NCI-H460 (cell line): ENCODE data around the gene PCID2. TPM values are rescaled to one million over a fixed set of nuclear protein-coding genes. Genes with fewer than 3 reads are reported as not detected.

Experiments
- DNase-seq: peaks from one replicate; pipeline ENCODE4 v3.0.0-alpha.2; 2016; ENCODE audit warnings: low read depth; ENCODE audit errors: extremely low read depth
- total RNA-seq: library from RNA; depleted of rRNA; stranded (reverse); fragments of >200 nt; shearing (Covaris generic); gene quantifications from 2 replicates; pipeline ENCODE4 v1.2.3, GENCODE V29; 2014

The PCID2 gene
- total RNA-seq, 1 experiment from 2014 or later, result 124 TPM

DNA sequence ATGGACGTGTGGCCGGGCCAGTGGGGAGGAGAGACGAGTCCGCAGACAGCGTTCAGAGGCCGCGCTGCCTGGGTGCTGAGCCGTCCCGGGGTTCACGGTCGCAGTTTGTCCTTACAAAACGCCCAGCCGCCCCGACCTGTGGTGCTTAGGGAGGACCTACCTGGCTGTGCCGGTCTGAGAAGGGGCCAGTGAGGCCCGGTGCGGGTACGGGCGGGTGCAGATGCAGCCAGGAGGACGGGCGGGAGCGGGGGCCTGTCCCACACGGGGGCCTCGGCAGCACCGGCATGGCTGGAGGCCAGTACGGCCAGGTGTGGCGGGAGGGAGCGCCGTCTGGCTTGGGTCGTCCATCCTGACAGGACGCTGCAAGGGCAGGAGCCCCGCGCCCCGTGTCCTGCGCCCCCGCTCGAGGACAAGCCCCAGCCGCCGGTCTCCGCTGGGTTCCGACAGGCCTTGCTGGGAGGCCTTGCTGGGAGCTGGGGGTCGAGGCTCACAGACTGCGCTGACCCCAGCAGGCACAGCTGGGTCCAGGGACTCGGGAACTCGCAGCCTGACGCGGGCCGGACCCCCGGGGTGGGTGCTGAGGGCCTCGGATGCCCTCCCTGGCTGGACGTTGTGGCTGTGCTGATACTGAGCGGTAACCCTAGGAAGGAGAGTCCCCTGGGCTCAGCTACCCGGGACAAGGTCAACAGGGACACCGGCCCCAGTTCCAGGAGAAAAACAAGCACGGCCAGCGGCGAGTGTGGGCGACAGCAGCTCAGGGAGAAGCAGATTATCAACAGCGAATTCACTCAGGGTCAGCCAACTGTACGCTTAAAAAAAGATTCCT lies 55.3 kb downstream of the PCID2 start:
- DNase-seq, result no peak

DNA sequence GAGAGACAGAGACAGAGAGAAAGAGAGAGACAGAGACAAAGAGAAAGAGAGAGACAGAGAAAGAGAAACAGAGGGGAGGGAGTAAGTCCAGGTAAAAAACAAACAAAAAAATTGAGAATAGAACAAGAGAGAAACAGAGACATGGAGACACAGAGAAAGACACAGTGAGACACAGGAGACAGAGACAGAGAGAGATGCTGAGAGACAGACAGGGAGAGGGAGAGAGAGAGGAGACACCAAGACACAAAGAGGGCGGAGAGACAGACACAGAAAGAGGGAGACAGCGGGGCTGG lies 55.8 kb downstream of the PCID2 start:
- DNase-seq, result no peak

DNA sequence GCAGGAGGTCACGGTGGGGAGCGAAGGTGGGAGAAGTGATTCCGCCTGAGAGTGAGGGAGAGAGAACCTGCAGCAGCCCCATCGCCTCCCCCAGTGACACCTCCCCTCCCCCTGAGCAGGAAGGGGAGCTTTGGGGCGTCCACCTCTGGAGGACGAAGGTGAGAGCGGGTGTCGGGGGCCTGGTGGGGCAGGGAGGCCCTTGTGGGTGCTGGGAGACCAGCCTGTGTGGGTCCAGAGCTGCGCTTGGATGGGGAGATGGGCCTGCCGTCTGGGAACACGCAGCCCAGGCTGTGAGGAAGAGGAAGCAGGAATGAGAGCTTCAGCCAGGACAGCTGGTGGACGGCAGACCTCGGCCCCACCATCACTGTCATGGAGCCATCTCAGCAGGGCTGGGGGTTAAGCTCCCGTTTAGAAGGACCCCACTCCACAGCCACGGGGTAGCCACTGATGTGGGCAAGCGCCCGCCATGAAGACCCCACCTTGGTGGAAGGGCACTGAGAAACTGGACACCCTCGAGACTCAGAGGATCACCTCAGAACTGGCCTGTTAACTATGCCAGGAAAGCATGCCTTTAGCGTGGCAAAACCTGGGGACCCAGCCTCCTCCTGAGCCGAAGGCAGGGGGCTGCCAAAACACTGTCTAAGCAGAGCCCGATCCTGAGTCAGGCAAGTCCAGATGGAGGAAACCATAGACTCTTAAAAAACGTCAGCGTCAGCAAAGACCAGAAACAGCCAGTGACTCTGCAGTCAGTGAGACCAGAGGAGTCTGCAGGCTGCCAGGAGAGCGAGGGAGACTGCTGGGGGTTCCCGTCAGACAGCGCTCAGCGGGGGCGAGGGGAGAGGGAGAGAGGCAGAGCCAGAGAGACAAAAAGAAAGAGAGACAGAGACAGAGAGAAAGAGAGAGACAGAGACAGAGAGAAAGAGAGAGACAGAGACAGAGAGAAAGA lies 56.5 kb downstream of the PCID2 start:
- no peak for DNase-seq

DNA sequence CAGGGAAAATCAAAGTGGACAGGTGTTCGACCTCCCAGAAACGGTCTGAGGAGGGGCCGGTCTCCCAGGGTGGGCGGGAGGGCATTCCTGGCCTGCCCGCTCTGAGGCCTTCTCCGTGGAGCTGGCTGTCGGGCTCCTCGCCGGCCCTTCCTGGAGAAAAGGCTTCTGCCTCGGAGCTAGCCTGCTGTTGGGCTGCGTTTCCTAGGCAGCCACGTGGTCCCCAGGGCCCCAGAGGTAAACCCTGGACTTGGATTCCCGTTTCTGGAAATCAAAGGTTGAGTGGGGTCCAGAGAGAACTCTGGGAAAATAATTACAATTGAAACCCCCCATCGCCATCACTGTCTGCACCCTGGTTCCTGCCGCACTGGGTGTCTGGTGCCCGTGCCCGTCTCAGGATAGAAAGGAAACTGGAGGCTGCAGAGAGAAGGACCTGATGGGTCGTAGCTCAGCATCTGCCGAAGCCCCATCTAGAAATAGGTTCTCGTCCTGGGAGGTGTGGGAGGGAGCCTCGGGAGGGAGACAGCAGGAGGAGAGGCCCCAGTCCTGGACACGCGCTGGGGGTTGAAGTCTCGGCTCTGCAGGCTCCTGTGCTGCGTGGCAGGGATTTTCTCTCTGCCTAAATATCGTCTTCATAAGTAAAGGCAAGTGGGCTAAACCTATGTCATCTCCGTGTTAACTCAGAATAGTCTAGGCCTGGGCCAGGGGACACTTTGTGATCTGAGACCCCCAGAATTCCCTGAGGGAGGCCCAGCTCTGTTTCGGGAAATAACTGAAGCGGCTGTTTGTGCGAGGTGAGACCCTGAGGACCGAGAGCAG lies 57.7 kb downstream of the PCID2 start:
- no peak for DNase-seq

DNA sequence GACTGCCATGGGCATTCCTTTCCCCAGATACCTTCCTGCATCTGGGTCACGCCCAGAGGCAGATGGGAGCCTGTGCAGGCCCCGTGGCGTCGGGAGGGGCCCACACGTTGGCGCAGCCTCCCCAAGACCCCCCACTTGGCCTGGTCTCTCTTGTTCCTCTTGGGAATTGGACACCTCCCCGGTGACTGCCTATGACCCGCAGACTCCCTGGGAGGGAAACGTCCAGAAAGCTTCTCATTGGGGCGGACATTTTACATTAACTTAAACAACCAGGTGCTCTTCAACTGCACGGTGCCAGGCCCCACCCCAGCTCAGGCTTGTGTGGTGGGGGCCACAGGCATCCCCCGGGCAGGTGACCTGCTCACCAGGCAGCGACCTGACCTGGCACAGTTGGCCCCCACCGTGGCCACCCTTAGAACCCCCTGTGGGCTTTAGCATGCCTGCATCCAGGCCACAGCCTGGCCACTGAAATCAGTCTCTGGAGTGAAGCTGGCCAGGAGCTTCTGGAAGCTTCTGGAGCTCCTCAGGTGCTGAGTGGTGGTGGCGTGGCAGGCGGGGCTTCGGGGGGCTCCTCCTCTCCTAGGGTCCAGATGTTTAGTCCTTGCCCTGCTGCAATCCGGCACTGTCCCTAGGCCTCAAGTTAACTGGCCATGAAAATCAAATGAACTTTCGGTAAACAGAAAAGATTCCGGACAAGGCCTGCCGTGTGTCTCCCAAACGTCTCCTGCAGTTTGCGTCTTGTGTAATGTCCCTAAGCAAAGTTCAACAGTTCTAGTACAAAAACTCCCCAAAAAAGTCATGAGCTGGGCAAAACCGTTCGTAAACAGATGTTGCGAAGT lies 58.5 kb downstream of the PCID2 start:
- DNase-seq, result no peak

DNA sequence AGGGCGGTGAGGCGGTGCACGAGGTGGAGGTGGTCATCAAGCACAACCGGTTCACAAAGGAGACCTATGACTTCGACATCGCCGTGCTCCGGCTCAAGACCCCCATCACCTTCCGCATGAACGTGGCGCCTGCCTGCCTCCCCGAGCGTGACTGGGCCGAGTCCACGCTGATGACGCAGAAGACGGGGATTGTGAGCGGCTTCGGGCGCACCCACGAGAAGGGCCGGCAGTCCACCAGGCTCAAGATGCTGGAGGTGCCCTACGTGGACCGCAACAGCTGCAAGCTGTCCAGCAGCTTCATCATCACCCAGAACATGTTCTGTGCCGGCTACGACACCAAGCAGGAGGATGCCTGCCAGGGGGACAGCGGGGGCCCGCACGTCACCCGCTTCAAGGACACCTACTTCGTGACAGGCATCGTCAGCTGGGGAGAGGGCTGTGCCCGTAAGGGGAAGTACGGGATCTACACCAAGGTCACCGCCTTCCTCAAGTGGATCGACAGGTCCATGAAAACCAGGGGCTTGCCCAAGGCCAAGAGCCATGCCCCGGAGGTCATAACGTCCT lies 59.4 kb downstream of the PCID2 start:
- DNase-seq, result no peak

DNA sequence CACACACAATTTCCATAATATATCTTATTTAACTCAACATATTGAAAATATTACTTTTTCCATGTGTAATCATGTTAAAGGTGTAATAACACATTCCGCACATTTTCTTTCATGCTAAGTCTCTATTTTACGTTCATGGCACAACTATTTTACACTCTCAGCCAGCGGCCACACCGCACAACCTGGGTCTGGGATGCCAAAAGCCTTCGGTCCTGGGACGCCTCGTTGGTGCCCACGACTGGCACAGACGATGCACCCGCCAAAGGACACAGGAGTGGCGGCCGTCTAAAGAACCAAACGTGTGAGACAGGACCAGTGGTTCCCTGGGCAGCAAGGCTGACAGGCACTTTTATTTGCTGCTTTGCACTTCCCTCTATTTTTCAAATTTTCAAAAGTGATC lies 60.1 kb downstream of the PCID2 start:
- no peak for DNase-seq

DNA sequence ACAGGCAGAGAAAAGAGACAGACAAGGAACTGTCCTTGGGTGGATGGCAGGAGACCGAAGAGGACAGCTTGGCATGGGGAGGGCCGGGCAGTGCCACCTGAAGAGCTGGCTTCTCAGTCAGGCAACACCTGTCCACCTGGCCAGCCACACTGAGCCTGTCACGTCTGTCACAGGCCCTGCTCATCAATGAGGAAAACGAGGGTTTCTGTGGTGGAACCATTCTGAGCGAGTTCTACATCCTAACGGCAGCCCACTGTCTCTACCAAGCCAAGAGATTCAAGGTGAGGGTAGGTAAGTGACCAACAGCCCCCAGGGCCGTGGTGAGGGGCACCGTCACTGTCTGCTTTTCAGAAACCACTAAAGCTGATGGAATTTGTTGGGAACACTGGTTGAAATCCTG lies 61.3 kb downstream of the PCID2 start:
- DNase-seq, result no peak

DNA sequence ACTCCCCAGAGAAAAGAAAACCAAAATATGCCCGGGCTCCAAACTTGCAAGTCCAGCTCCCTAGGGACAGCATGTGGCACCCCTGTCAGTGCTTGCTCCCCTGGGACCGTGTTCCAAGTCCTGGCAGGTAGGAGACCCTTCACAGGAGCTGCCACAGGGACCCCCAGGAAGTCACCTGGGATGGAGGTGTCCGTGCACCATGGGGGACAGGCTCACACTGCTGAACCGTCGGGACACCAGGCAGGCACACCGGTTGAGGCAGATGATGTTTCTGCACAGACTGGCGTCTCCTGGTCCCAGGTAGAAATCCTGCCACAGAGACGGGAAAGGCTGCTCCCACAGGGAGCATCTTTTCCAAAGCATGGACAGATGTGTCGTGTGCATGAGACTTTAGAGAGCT lies 61.7 kb downstream of the PCID2 start:
- DNase-seq, result no peak

DNA sequence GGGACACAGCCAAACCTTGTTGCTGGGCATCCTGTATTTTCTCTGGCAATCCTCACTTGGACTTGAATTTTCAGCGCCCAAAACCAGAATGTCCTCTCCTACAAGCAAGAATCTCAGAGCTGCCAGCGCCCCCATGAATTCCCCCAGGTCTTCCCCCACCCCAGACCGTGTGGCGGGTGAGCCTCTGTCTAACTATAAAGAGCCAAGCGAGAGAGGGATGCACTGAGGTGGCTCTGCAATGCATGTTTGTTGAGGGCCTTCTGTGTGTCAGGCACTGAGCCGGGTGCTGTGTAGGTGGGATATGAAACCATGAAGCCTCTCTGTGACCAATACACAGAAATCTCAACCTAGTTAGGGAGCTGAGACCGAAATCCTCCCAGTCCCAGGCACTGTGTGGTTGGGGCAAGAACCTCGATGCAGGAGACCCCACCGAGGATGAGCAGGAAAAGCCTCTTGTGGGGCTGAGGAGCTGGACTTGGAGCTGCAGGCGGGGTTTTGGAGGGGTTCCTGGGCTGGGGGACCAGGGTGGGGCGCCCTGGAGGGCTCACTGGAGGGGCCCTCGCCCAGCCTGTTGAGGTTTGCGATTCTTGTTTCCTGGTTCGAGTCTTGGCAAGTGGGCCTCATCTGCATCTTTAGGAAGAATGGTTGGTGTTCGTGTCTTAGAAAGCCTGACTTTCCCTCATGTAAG lies 62.4 kb downstream of the PCID2 start:
- no peak for DNase-seq

DNA sequence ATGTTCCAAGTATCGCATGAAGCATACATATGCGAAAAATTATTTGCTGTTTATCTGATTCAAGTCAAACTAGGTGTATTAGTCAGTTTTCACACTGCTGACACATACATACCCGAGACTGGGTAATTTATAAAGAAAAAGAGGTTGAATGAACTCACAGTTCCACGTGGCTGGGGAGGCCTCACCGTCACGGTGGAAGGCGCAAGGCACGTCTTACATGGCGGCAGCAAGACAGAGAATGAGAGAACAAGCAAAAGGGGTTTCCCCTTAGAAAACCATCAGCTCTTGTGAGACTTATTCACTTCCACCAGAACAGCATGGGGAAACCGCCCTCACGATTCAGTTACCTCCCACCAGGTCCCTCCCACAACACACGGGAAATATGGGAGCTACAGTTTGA lies 63.0 kb downstream of the PCID2 start:
- no peak for DNase-seq

DNA sequence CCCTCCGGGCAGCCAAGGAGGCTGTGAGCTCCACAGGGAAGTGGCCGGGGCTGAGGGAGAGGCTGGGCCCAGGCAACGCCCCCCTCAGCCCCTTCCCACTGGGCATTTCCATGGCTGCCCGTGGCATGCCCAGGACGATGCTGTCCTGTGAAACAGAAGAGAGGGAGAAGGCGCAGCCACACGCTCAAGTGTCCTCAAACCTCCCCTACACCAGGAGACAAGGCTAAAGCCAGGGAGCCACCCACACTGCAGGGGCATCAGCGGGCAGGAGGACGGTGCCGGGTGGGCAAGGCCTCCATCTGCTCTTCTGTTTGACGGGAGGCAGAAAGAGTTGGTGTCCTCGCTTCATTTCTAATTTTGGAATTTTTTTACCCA lies 64.2 kb downstream of the PCID2 start:
- DNase-seq, result no peak

DNA sequence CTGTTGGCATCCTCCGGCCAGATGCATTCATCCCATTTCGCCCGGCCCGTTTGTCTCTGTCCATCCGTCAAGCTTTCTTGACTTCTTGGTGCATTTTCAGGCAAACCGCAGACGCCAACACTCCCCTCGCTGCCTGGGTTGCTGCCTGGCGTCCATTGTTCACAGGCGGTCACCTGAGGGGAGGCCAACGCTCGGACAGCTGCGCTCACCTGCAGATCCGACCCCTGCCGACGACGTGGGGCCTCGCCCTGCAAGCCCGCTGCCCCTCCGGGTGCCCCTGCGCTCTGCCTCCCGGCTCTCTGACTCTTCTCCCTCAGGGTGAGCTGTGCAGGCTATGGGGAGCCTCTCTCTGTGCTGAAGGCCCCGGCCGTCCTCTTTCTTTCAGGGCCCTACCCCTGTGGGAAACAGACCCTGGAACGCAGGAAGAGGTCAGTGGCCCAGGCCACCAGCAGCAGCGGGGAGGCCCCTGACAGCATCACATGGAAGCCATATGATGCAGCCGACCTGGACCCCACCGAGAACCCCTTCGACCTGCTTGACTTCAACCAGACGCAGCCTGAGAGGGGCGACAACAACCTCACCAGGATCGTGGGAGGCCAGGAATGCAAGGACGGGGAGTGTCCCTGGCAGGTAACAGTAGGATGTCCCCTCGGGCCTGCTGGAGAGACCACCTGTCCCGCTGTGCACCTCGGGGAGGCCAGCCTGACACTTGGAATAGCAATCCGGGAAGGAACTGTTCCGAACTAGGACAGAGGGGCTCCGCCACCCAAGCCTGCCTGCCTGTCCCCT lies 64.8 kb downstream of the PCID2 start:
- no peak for DNase-seq

DNA sequence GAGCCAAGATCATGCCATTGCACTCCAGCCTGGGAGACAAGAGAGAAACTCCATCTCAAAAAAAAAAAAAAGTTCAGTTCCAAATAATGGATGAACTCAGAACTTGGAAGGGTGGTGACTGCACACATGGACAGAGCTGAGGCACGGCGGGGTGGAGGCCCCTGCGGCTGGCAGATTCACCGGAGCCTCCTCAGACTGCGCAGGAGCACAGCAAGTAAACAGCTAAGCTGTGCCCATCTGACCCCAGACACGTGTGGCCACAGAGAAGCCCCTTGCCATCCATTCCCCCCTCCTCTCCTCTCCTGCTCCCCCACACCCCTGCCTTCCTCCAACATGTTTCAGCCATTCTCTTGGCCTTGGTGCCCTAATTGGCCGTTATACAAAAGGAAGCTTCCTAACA lies 65.6 kb downstream of the PCID2 start:
- no peak for DNase-seq

DNA sequence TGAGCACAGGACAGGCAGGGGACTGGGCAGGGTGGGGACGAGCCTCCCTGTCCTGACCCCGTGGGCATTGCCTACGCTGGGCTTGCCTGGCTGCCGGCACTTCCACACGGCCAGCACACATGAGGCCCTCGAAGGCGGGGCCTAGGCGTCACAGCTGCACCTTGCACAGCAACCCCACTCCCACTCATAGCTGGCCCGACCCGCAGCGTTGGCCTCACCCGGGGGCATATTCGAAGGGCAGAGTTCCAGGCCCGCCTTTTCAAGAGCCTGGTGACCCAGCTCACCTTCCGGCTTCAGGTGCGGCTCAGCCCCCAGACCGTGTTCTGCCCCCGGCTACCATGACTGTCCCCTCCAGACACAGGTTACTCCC lies 66.9 kb downstream of the PCID2 start:
- DNase-seq, result no peak

DNA sequence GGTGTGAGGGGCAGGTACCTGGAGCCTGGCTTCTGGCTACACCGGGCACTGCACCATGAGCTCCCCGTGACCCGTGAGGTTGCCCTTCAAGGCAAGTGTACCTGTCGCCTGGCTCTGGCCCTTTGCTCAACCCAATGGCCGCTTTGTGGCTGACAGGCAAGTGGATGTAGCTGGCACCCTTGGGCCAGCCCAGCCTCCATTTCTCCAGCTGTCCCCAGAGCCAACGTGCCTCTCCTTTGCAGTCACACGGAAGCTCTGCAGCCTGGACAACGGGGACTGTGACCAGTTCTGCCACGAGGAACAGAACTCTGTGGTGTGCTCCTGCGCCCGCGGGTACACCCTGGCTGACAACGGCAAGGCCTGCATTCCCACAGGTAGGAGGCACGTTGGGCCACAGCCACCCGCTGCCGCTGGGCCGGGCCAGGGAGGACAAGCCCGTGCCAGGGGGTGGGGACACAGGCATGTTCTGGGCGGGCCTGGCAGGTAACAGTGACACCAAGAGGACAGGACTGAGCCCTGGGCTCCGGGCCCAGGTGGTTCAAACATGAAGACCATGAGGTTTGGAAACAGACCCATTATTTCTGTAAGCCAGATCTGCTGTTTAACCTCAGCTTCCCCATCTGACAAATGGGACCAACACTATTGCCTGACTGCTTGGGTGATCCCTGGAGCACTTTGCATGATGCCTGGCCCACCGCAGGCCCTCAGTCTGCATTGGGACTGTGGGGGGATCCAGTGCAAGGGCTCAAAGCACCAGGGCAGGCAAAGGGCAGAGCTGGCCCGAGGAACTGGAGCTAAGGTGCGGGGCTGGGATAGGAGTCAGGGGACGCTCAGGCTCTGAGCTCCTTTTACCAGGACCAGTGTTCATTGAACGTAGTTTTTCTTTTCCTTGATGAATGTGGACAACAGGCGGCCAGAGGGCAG lies 67.5 kb downstream of the PCID2 start:
- DNase-seq, result no peak

DNA sequence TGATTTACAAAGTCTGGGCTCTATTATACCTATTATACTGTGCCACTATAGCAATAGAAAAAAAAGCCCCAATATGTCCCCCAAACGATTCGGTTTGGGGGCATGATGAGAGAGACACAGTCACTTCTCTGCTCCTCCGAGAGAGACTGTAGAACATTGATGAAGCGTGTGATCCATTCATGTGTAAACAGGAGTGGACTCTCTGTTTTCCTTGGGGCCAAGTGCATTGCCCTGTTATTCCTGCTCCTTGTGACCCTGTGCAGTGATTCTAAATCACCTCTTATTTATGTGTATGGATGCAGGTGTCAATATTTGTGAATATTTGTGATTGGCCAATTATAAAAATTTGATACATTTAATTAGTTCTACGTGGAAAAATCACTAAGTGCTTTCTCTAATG lies 68.9 kb downstream of the PCID2 start:
- DNase-seq, result no peak
